Thymus (tissue), 11 donors: ENCODE results near the gene COL15A1. TPM values are rescaled to one million over a fixed set of nuclear protein-coding genes. Genes with fewer than 3 reads are reported as not detected.

ENCODE experiments used
- DNase-seq, 9 donors: peaks; one replicate each; pipeline ENCODE4 v3.0.0-alpha.2; 2013; ENCODE audit warnings: low spot score in 9 of 9, low read depth in 6 of 9, missing footprints in 1 of 9
- H3K27ac ChIP-seq, 2 donors: one replicate each; pipeline ENCODE4 v1.5.1; 2013; ENCODE audit warnings: control low read depth in 1 of 2, low read depth in 1 of 2, low read length in 1 of 2, mild to moderate bottlenecking in 1 of 2, moderate library complexity in 1 of 2
- H3K27me3 ChIP-seq, 2 donors: one replicate each; pipeline ENCODE4 v1.5.1; 2013; ENCODE audit warnings: low read length in 1 of 2; ENCODE audit not compliant: control insufficient read depth in 2 of 2, insufficient read depth in 1 of 2
- H3K36me3 ChIP-seq, 2 donors: one replicate each; pipeline ENCODE4 v1.5.1; 2013; ENCODE audit warnings: low read length in 1 of 2, mild to moderate bottlenecking in 1 of 2, moderate library complexity in 1 of 2; ENCODE audit not compliant: control insufficient read depth in 2 of 2, insufficient read depth in 2 of 2
- H3K4me1 ChIP-seq, 2 donors: one replicate each; pipeline ENCODE4 v1.5.1; 2013; ENCODE audit warnings: low read length in 2 of 2; ENCODE audit not compliant: control insufficient read depth in 2 of 2, insufficient read depth in 2 of 2
- H3K4me3 ChIP-seq, 2 donors: one replicate each; pipeline ENCODE4 v1.5.1; 2013; ENCODE audit warnings: low read length in 2 of 2, control low read depth in 1 of 2, mild to moderate bottlenecking in 1 of 2
- H3K9me3 ChIP-seq, 2 donors: one replicate each; pipeline ENCODE4 v1.5.1; 2013; ENCODE audit warnings: low read length in 1 of 2, mild to moderate bottlenecking in 1 of 2; ENCODE audit not compliant: control insufficient read depth in 2 of 2, insufficient read depth in 1 of 2
- WGBS: extraction: QIAGEN DNeasy Blood & Tissue Kit; methylation state at CpG from one replicate; pipeline ENCODE4 v1.1.7; 2013; 5-methylcytosine and 5-hydroxymethylcytosine counted together
- polyA plus RNA-seq: library from polyadenylated mRNA; stranded (reverse); fragments of 200-250 nt; gene quantifications from one replicate; pipeline ENCODE4 v1.2.3, GENCODE V29; 2013
- total RNA-seq: library from RNA; stranded (reverse); fragments of 120-200 nt; gene quantifications from one replicate; pipeline ENCODE4 v1.2.4, GENCODE V29; 2013
- donor health status: healthy.

The COL15A1 gene
- total and polyA plus RNA-seq, 2 donors, result 3.8 to 13.2 TPM

DNA sequence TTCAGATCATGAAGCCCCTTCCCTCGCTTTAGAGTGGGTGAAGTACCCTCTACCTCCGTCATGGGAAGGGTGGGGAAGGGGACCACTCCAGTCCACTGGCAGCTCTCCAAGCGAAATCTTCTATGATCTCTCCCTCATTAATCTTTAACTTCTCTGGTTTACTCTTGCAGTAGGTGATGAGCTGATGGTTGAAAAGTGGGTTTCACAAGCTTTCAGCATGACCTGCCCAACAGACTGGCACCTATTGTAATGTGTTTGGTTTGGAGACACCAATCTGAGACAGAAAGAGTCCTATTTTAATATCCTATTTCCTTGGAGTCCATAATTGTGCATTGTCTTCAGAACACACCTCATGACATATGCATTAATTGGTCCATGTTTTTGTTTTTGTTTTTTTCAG is 90.4 kb downstream of the COL15A1 start:
- H3K36me3 ChIP-seq, result no peaks in the 10 kb centered on the region
- no peak overlapping the region for H3K4me3 ChIP-seq
- WGBS, result 98% methylated on average over 3 of the region's 3 CpGs
- no peaks in the 10 kb centered on the region for H3K27me3 ChIP-seq
- H3K4me1 ChIP-seq, result peaks cover 6 to 25% of the 10 kb centered on the region in 2 donors
- H3K9me3 ChIP-seq, result no peaks in the 10 kb centered on the region
- DNase-seq, result no peak
- no peak overlapping the region for H3K27ac ChIP-seq

DNA sequence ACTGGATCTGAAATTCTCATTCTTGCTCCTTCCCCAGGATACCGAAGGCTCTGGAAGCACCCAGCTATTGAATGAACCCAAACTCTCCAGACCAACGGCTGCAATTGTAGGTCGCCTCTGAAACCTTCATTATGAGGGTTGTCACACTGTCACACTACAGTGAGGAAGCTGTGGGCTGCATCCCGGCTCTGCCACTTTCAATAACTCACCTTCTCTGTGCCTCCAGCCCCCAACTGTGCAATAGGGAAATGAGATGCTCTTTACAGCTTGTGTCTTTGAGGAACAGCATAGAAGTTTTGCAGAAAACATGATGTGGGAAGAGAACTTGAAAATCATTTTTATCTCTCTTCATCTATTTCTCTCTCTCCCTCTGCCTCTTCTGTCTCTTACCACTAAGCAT is 91.6 kb downstream of the COL15A1 start:
- Histone ChIP-seq H3K4me1 (peaks cover 6 to 25% of the 10 kb centered on the region in 2 donors), H3K9me3 (no peaks in the 10 kb centered on the region), H3K36me3 (no peaks in the 10 kb centered on the region), H3K27ac (no peak overlapping the region), H3K27me3 (no peaks in the 10 kb centered on the region), H3K4me3 (no peak overlapping the region)
- DNase-seq, result no peak
- 84% methylated on average over 4 of the region's 4 CpGs for WGBS

DNA sequence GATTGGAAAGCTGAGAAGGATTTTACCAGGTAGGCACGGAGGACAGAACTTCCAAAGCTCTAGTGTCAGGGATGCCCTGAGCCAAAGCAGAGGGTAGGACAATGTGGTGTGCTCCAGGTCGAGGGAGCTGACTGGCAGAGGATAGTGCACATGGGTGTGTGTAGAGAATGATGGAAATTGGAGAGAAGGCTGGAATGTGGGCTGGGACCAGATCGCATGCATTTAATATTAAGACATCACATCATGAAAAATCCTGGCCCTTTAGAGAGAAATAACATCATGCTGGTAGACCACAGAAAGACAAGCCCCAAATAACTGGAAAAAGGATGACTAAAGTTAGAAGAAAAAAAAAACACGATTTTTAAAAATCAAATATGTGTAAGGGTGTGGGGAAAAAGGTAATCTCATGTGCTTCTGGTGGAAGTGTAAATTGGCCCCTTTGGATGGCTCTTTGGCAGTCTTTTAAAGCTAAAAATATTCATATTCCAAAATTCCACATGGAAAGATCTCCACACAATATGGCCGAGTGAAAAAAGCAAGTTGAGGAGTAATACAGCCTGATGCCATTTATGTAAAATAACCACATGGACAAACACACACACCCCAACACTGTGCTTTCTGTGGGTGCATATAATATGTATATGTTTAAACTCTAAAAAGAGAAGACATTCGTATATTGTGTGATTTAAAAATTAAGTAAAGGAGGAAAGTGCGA is 94.2 kb downstream of the COL15A1 start:
- H3K27ac ChIP-seq, result no peak overlapping the region
- H3K4me1 ChIP-seq, result peaks cover 6 to 28% of the 10 kb centered on the region in 2 donors
- 95% methylated on average over 7 of the region's 7 CpGs for WGBS
- no peak overlapping the region for H3K4me3 ChIP-seq
- no peaks in the 10 kb centered on the region for H3K36me3 ChIP-seq
- H3K9me3 ChIP-seq, result no peaks in the 10 kb centered on the region
- no peak for DNase-seq
- no peaks in the 10 kb centered on the region for H3K27me3 ChIP-seq

DNA sequence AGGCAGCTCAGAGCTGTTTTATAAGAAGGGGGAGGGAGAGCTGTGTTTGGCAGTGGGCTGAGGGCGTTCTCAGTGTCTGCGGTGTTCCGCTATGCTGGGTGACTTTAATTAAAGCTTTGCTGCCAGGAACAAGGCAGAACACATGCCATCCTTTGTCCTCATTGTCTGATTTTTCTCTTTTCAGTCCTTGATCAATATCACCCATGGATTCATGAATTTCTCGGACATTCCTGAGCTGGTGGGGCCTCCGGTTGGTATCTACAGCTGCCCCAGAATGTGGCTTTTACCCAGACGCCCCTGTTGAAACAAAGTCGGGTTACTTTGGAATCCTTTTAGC is 94.7 kb downstream of the COL15A1 start:
- Histone ChIP-seq H3K27ac (no peak overlapping the region), H3K9me3 (no peaks in the 10 kb centered on the region), H3K36me3 (no peaks in the 10 kb centered on the region), H3K4me1 (peaks cover 6 to 25% of the 10 kb centered on the region in 2 donors), H3K27me3 (no peaks in the 10 kb centered on the region), H3K4me3 (no peak overlapping the region)
- DNase-seq, result no peak
- 94% methylated on average over 7 of the region's 7 CpGs for WGBS

DNA sequence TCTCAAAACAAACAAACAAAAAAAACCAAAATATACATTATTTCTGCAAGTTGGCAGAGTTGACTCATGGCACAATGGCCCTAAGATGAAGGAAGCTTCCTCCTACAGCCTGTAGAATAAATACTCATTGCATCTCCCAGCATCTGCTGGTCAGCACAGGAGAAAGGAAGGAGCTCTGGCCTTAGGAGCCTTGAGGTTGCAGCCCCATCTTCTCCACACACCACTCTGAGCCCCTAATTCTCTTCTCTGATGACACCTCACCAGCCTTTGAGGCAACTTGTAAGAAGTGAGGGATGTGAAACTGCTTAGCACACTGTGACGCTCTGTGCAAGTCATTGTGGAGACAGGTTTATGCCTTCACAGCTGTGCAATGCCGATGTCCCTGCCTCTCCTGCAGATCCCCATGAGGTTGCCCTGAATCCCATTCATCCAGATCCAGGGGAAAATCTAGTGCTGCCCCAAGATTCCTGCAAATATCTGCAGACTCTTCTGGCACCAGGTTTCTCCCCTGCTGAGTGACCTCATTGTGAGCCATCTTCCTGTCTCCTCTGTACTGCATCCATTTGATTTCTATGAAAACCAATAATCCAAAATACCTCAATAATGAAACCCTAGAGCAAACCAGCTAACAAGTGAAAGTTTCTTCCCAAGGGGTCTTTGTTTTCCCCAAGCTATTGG is 95.9 kb downstream of the COL15A1 start:
- no peaks in the 10 kb centered on the region for H3K36me3 ChIP-seq
- H3K4me3 ChIP-seq, result no peak overlapping the region
- no peaks in the 10 kb centered on the region for H3K27me3 ChIP-seq
- WGBS, result 68% methylated on average over 2 of the region's 2 CpGs
- no peak for DNase-seq
- no peaks in the 10 kb centered on the region for H3K9me3 ChIP-seq
- H3K4me1 ChIP-seq, result peaks cover 6 to 15% of the 10 kb centered on the region in 2 donors
- peak overlapping the region in 1 of 2 donors; percentile 11 for H3K27ac ChIP-seq

DNA sequence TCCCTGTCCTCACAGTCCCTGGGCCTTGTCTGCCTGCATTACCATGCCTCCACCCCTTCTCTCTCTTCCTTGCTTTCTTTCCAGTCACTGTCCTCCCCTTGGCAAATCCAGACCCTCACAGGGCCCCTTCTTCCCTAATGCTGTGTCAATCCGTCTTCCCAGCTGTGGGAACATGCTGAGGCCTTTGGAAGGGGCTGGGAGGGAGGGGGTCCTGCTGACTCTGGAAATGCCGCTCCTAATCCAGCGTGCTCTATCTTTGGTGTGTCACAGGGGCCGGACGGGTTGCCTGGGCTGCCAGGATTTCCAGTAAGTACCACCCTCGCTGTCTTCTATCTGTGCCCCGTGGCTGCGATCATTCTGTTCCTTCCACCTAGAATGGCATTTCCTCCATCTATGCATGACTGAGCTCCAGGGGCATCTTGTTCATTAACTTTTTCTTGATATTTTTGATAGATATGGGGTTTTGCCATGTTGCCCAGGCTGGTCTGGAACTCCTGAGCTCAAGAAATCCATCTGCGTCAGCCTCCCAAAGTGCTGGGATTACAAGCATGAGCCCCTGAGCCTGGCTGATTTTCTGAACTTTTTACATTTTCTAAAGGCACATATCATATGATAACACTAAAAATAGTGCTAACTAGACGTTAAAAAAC is 96.7 kb downstream of the COL15A1 start:
- 92% methylated on average over 10 of the region's 10 CpGs for WGBS
- no peak overlapping the region for H3K27ac ChIP-seq
- H3K4me1 ChIP-seq, result peaks cover 5 to 9% of the 10 kb centered on the region in 2 donors

DNA sequence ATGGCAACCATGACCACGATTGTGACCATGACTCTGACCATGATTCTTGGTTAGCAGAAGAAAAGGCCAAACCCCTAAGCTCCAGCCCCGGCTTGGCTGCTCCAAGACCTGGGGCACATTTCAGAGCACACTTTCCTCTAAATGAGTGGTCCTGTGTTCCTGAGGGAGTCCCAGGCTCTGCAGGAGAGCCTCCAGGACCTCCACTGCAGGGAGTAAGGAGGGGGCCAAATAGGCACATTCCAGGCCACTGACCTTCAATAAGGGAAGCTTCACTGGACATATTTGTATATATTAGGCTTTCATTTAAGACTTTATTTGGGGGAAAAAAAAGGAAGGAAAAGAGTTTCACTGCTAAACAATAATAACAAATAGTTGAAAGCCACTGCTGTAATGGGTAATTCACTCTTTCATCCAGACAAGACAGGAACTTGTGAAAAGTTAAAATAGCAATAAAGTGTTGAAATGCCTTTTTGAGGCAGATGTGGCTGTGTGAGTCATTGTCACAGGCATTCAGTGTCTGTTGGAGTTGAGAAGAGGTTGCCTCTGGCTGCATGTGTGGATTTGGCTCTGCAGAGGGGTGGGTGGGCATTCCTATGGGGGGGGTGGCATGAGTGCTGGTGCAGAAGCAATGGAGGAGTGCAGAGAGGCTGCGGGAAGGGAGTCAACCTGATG is 97.3 kb downstream of the COL15A1 start:
- Histone ChIP-seq H3K4me3 (no peak overlapping the region), H3K27ac (no peak overlapping the region), H3K4me1 (peaks cover 0 to 2% of the 10 kb centered on the region in 2 donors), H3K36me3 (no peaks in the 10 kb centered on the region), H3K27me3 (no peaks in the 10 kb centered on the region), H3K9me3 (peaks cover 0 to 4% of the 10 kb centered on the region in 2 donors)
- 90% methylated on average over 3 of the region's 3 CpGs for WGBS
- DNase-seq, result peak in 1 of 9 donors; percentile 31

More for the DNA sequence above, 96.7 kb downstream of the COL15A1 start:
- no peaks in the 10 kb centered on the region for H3K27me3 ChIP-seq
- DNase-seq, result no peak
- peaks cover 0 to 4% of the 10 kb centered on the region in 2 donors for H3K9me3 ChIP-seq
- H3K36me3 ChIP-seq, result no peaks in the 10 kb centered on the region
- H3K4me3 ChIP-seq, result no peak overlapping the region

DNA sequence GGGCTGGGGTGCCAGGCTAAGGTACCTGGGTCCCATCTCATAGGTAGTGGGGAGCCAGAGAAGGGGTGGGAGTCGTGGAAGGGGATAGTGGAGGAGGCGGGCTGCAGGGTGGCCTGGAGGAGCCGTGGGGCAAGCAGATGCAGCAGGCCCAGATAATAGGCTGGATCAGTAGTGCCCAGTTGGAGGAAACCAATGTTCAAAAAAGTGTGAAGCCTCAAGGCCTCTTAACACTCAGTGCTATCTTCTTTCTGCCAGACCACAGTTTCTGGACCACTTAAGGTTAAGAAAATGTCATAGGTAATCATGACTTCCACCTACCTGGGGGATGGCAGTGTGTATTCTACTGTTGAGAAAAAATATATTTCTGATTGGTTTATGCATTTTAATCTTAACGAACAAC is 97.9 kb downstream of the COL15A1 start:
- Histone ChIP-seq H3K36me3 (no peaks in the 10 kb centered on the region), H3K27ac (no peak overlapping the region), H3K9me3 (peaks cover 0 to 4% of the 10 kb centered on the region in 2 donors), H3K4me3 (no peak overlapping the region), H3K4me1 (peaks cover 0 to 2% of the 10 kb centered on the region in 2 donors), H3K27me3 (no peaks in the 10 kb centered on the region)
- no peak for DNase-seq
- WGBS, result 99% methylated on average over 4 of the region's 4 CpGs

DNA sequence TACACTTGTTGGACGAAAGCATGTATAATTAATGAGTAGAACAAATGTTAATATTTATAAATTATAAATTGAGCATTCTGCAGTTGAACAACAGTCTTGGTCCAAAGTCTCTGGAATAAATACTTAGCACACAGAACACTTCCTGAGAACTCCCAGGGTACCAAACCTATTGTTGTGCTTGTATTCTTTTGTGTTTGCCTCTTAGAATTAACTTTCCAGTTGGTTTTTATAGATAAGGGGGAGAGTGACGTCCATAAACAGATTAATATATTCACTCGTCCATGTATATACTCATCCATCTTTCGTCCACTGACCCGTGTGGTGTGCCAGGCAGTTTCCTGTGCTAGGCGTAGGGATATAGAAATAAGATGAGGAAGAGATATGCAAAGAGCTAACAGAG is 98.9 kb downstream of the COL15A1 start:
- no peak overlapping the region for H3K27ac ChIP-seq
- no peaks in the 10 kb centered on the region for H3K27me3 ChIP-seq
- no peaks in the 10 kb centered on the region for H3K36me3 ChIP-seq
- 97% methylated on average over 6 of the region's 6 CpGs for WGBS
- H3K4me3 ChIP-seq, result no peak overlapping the region
- H3K9me3 ChIP-seq, result peaks cover 0 to 4% of the 10 kb centered on the region in 2 donors
- DNase-seq, result no peak
- peaks cover 0 to 2% of the 10 kb centered on the region in 2 donors for H3K4me1 ChIP-seq
